Stimulated activated CD4-positive, alpha-beta T cell treated with anti-CD3 and anti-CD28 coated beads, Interleukin-1b, Interleukin-23, amount 100 ng/mL, for 1 hour (primary cell): Measurements from ENCODE around the gene AIRE.
"Not testable (repeated sequence)": the region's sequence is repeated elsewhere in the genome, so short reads cannot be mapped to it uniquely, and the experiment has no call there.

Source experiments
- DNase-seq, 2 donors: peaks; one replicate each; pipeline ENCODE4 v3.0.0-alpha.2; 2020; ENCODE audit warnings: low read depth in 2 of 2

The AIRE gene

GRCh38 chr21:44285138-44285992 is at the start of gene AIRE:
AIRE (plus strand) TSS chr21:44285876; CDS start chr21:44286007, 131 bp downstream.
- no peak for DNase-seq

GRCh38 chr21:44240353-44240752 is 45.3 kb upstream of the AIRE start:
- not testable (repeated sequence) for DNase-seq

GRCh38 chr21:44240842-44241241 is 44.8 kb upstream of the AIRE start, which contains the start of gene ICOSLG:
ICOSLG (minus strand) TSS chr21:44240943; CDS start chr21:44240817, 126 bp downstream.
- DNase-seq = not testable (repeated sequence)

GRCh38 chr21:44241281-44241680 is 44.4 kb upstream of the AIRE start:
- DNase-seq = not testable (repeated sequence)

- not testable (repeated sequence) for DNase-seq
Measured at GRCh38 chr21:44243980-44244379, 41.7 kb upstream of the AIRE start.

GRCh38 chr21:44247904-44248303 is 37.8 kb upstream of the AIRE start:
- not testable (repeated sequence) for DNase-seq

- not testable (repeated sequence) for DNase-seq
Measured at GRCh38 chr21:44249204-44250037, 36.3 kb upstream of the AIRE start.

- DNase-seq = no peak
Measured at GRCh38 chr21:44253832-44254710, 31.6 kb upstream of the AIRE start.

GRCh38 chr21:44255511-44255981 is 30.1 kb upstream of the AIRE start:
- no peak for DNase-seq

- no peak for DNase-seq
Measured at GRCh38 chr21:44258056-44258725, 27.5 kb upstream of the AIRE start.

- no peak for DNase-seq
Measured at GRCh38 chr21:44259082-44259705, 26.5 kb upstream of the AIRE start.

- no peak for DNase-seq
Measured at GRCh38 chr21:44260066-44260465, 25.6 kb upstream of the AIRE start.

GRCh38 chr21:44260791-44261631 is 24.7 kb upstream of the AIRE start:
- DNase-seq = no peak

- no peak for DNase-seq
Measured at GRCh38 chr21:44261675-44262295, 23.9 kb upstream of the AIRE start, which contains the start of gene DNMT3L. DNMT3L (minus strand) TSS chr21:44261897; CDS start chr21:44261259, 638 bp downstream.

- no peak for DNase-seq
Measured at GRCh38 chr21:44262338-44263056, 23.2 kb upstream of the AIRE start.

- no peak for DNase-seq
Measured at GRCh38 chr21:44263221-44263760, 22.4 kb upstream of the AIRE start.

GRCh38 chr21:44263768-44264167 is 21.9 kb upstream of the AIRE start:
- DNase-seq = no peak

- DNase-seq = no peak
Measured at GRCh38 chr21:44265734-44266270, 19.9 kb upstream of the AIRE start.
